HL-60/S4 treated with phorbol 12-myristate 13-acetate at 8.2 ng/mL for 4 days and 3 days (cell line): ENCODE measurements around the gene ICOSLG.
"Not testable (repeated sequence)": the region's sequence is repeated elsewhere in the genome, so short reads cannot be mapped to it uniquely, and the experiment has no call there.

Experiments
- in situ Hi-C: fragments of 300-500 bp; cut with MboI; formaldehyde crosslinking; loops from 2 replicates; pipeline ENCODE4 v1.15.0; 2022; ENCODE audit warnings: low sequenced_read_pairs

The ICOSLG gene, protein sequence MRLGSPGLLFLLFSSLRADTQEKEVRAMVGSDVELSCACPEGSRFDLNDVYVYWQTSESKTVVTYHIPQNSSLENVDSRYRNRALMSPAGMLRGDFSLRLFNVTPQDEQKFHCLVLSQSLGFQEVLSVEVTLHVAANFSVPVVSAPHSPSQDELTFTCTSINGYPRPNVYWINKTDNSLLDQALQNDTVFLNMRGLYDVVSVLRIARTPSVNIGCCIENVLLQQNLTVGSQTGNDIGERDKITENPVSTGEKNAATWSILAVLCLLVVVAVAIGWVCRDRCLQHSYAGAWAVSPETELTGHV

DNA sequence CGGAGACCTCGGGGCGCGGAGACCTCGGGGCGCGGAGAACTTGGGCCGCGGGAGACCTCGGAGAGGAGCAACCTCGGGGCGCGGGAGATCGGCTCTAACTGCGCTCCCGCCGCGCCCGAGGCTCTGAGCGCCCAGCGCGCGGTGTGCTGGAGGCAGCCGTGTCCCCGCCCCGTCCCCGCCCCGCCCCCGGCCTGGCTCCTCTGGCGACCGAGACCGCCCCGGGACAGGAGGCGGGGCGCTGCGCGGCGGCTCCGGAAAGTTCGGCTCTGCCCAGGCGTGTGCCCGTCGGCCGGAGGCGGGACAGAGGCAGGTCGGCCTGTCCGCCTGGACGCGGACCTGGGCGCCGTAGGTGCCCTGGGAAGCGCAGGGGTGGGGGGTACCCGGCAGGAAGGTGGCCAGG, at the start of gene ICOSLG:
Gene ICOSLG, minus strand, starts transcription at position 102 of the 400 bp plus-strand sequence. CDS start 126 bp downstream, outside the sequence.
- in situ Hi-C loops: not testable (repeated sequence)

DNA sequence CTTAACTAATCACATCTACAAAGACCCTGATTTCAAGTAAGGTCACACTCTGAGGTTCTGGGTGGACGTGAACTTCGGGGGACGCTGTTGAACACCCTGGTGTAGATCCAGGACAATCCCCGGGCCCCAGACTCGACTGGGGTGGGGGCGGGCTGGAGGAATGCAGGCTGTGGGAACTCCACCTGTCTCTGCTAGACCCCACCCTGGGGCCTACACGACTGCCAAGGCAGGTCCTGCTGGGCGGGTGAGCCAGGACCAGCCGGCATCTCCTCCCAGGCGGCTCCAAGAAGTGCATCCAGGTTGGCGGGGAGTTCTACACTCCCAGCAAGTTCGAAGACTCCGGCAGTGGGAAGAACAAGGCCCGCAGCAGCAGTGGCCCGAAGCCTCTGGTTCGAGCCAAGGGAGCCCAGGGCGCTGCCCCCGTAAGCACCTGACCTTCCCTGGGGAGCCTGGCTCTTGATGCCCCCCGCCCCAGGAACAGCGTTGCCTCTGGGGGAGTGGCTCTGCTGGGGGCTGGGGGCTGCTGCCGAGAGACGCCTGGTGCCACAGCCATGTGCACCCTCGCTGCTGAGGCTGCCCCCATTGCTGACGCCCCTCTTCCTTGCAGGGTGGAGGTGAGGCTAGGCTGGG, 48.8 kb upstream of the ICOSLG start:
- in situ Hi-C loops: no loop called here

- in situ Hi-C loops: no loop called here
Observed at GRCh38 chr21:44288251-44289110, 47.7 kb upstream of the ICOSLG start.

DNA sequence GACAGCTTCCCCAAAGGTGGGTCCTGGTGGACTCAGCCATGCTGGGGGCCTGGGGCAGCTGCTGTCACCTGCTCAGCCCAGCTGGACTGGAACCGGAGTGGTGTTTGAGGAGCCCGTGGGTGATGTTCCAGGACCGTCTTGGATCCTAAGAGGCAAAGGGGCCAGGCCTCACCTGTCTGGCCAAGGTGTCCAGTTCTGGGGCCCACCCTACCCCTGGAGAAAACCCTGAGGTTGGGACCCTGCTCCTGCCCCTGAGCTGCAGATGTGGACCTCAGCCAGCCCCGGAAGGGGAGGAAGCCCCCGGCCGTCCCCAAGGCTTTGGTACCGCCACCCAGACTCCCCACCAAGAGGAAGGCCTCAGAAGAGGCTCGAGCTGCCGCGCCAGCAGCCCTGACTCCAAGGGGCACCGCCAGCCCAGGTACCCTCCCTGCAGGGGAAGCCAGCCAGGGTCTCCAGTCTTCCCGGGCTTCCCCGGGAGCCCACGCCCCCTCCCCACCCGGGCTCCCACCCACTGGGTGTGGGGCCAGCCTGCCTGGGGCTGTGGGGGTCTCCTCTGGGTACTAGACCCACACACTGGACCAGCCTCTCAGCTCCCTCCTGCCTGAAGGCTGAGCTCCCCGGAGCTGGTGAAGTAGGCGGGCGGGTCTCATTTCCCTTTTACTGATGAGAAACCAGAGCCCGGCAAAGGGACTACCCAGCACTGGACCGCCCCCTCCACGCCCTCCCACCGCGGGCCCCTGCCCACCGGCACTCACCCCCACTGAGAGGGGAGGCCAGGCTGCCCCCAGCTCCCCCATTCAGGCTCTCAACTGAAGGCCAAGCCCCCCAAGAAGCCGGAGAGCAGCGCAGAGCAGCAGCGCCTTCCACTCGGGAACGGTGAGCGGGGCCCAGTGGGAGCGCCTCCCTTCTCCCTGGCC, 46.2 kb upstream of the ICOSLG start:
- in situ Hi-C loops: no loop called here

DNA sequence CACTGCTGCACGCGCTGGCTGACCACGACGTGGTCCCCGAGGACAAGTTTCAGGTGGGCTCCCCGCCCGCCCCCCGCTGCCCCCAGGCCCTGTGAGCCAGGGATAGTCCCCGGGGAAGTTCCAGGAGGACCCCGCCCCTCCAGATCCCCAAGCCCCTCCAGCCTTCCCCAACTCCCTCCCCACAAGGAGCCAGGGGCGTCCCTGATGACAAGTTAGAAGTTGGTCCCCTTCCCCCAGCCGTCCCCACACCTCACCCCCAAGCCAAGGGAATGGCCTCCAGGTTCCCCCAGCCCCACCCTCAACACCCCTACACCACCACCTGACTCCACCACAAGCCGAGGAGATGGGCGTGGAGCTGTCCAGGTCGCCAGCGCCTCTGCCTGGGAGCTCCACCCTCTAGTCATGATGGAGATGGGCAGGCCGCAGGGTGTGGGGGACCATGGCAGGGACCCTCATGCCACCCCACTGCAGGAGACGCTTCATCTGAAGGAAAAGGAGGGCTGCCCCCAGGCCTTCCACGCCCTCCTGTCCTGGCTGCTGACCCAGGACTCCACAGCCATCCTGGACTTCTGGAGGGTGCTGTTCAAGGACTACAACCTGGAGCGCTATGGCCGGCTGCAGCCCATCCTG, 45.5 kb upstream of the ICOSLG start:
- in situ Hi-C loops: no loop called here

GRCh38 chr21:44285138-44285992, 44.6 kb upstream of the ICOSLG start, which contains the start of gene AIRE:
Gene AIRE (plus strand): TSS chr21:44285876. CDS start chr21:44286007, 131 bp downstream.
- in situ Hi-C loops: no loop called here

- in situ Hi-C loops: no loop called here
Observed at GRCh38 chr21:44283948-44284347, 43.2 kb upstream of the ICOSLG start.

DNA sequence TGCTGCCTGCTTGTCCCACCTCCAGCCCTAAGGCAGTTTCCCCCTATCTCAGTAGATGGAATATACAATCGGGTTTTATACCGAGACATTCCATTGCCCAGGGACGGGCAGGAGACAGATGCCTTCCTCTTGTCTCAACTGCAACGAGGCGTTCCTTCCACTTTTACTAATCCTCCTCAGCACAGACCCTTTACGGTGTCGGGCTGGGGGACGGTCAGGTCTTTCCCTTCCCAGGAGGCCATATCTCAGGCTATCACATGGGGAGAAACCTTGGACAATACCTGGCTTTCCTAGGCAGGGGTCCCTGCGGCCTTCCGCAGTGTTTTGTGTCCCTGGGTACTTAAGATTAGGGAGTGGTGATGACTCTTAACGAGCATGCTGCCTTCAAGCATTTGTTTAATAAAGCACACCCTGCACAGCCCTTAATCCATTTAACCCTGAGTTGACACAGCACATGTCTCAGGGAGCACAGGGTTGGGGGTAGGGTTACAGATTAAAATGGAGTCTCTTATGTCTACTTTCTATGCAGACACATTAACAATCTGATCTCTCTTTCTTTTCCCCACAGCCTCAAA, 42.6 kb upstream of the ICOSLG start:
- in situ Hi-C loops: not testable (repeated sequence)

GRCh38 chr21:44282370-44282769, 41.6 kb upstream of the ICOSLG start:
- in situ Hi-C loops: no loop called here

GRCh38 chr21:44281801-44282200, 41.1 kb upstream of the ICOSLG start:
- in situ Hi-C loops: no loop called here

- in situ Hi-C loops: no loop called here
Observed at GRCh38 chr21:44279354-44280260, 38.9 kb upstream of the ICOSLG start.

DNA sequence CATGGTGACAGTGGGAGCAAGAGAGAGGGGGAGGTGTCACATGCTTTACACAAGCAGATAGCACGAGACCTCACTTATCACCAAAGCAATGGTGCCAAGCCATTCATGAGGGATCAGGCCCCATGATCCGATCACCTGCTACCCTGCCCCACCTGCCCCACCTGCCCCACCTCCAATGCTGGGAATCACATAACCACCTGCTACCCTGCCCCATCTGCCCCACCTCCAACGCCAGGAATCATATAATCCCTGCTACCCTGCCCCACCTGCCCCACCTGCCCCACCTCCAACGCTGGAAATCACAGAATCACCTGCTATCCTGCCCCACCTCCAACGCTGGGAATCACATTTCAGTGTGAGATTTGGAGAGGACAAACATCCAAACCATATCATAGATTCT, 34.3 kb upstream of the ICOSLG start:
- in situ Hi-C loops: no loop called here

DNA sequence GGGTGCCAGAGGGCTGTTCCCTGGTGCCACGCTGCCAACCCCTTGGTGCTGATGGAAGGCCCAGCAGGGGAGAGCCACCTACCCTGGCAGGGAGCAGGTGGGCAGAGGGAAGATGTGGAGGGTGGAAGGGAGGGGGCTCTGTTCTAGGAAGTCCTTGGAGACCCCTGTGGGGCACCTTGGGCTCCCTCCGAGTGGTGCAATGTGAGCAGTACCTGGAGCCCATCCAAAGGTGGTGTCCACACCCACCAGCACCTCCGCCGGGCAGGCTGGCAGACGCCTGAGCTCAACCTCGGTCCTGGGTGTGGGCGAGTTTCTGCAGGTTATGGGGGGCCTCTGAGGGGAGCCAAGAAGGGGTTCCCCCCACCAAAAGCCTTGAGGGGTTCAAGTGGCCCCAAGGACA, 32.3 kb upstream of the ICOSLG start:
- in situ Hi-C loops: no loop called here

- in situ Hi-C loops: no loop called here
Observed at GRCh38 chr21:44272284-44272858, 31.6 kb upstream of the ICOSLG start.

DNA sequence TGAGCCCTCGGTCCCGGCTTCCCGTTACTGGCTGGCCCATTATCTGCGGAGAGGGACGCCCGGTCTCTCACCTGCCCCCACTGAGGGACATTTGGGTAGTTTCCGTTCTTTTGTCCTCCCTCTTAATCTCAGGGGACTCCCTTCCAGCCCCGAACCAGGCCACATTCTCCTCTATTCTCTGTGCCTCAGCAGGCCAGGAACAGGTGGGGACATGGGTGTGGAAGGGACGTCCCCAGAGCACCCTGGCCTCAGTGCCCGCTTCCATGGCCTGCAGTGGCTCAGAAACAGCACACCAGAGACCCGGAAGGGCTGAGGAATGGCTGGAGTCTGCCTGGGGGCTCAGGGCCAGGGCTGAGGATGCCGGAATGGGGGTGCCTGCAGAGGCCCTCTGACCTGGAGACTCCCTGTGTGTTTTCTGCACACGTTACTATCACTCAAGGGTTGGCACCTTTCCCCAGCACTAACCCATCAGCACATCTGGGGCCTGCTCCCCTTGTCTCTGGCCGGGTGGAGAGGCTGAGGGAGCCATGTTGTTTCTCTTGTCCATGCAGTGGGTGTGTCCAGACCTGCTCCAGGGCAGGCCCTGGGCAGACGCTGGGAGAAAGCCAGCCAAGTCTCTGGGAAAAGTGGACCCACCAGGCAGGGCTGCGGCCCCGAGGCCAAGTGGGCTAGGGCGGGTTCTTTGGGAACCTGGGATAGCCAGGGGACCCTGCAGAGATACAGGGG, 31.0 kb upstream of the ICOSLG start:
- in situ Hi-C loops: no loop called here

GRCh38 chr21:44269090-44269489, 28.3 kb upstream of the ICOSLG start:
- in situ Hi-C loops: no loop called here

DNA sequence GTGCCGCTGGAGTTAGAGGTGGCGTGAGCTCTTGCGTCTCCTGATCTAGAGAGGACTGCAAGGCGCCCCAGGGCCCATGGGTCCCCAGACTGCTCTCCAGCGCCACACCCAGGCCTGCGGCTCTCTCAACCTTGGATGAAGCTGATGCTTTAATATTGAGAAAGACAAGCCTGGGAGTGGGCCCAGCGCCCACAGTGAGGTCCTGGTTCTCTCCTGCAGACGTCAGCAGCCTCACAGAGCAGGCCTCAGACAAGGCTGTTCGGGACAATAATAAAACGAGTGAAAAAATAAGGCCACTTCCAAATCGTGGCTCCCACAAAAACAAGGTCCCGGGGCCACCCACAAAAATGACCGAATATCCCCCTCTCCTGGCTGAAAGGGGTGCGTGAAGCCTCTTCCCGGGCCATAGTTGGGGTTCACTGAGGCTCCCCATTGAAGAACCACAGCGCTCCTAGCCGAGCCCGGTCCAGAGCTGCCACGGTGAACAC, 27.0 kb upstream of the ICOSLG start:
- in situ Hi-C loops: no loop called here
